Measurements from ENCODE around the gene CDK11B.

DNA sequence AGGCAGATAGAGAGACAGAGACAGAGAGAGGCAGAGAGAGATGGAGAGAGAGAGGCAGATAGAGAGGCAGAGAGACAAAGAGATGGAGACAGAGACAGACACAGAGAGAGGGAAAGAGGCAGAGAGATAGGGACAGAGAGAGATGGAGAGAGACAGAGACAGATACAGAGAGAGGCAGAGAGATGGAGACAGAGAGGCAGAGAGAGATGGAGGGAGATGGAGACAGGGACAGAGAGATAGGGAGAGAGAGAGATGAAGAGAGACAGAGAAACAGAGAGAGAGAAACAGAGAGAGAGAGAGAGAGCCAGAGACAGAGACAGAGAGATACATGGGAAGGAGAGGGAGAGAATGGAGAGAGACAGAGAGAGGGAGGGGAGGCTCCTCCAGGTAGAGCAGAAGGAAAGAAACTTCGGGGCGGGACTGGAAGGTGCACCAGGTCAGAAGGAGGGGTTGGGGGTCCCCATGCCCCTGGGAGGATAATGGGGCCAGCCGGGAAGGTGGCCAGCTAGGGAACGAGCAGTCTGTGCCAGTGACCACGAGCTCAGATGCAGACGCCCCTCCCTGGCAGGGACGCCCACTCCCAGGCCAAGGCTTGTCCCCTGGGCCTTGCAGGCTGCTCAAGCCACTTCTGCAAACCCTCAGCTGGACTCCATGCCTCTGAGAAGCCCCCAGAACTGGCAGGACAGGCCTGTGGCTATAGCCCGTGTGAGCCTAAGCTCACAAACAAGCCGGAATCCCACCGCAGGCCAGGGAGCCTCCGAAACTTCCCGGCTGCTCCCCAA is 62.1 kb downstream of the CDK11B start:
- TF ChIP-seq, protein P1, sequence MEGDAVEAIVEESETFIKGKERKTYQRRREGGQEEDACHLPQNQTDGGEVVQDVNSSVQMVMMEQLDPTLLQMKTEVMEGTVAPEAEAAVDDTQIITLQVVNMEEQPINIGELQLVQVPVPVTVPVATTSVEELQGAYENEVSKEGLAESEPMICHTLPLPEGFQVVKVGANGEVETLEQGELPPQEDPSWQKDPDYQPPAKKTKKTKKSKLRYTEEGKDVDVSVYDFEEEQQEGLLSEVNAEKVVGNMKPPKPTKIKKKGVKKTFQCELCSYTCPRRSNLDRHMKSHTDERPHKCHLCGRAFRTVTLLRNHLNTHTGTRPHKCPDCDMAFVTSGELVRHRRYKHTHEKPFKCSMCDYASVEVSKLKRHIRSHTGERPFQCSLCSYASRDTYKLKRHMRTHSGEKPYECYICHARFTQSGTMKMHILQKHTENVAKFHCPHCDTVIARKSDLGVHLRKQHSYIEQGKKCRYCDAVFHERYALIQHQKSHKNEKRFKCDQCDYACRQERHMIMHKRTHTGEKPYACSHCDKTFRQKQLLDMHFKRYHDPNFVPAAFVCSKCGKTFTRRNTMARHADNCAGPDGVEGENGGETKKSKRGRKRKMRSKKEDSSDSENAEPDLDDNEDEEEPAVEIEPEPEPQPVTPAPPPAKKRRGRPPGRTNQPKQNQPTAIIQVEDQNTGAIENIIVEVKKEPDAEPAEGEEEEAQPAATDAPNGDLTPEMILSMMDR (IDR thresholded peaks at IDR 0.05) = no peak
- TF ChIP-seq POLR2A (IDR thresholded peaks at IDR 0.05) = no peak

All from lower leg skin (tissue), 3 donors.